K562 (cell line): ENCODE measurements around the gene CLHC1. TPM values are rescaled to one million over a fixed set of nuclear protein-coding genes. Genes with fewer than 3 reads are reported as not detected.

Experiments used
- BCOR ChIP-seq: fragments of 450-650 bp; IDR thresholded peaks from 2 replicates; pipeline ENCODE4 v1.6.1; 2016
- C11orf30 ChIP-seq: fragments of 450-650 bp; IDR thresholded peaks from 2 replicates; pipeline ENCODE4 v1.6.1; 2016; ENCODE audit warnings: low read depth, mild to moderate bottlenecking
- CTBP1 ChIP-seq: fragments of 450-650 bp; IDR thresholded peaks from 2 replicates; pipeline ENCODE4 v1.6.1; 2016; ENCODE audit warnings: borderline replicate concordance
- KLF1 ChIP-seq: fragments of 450-650 bp; IDR thresholded peaks from 2 replicates; pipeline ENCODE4 v1.6.1; 2016; ENCODE audit warnings: missing genetic modification characterization, missing compliant biosample characterization
- L3MBTL2 ChIP-seq: fragments of 450-650 bp; IDR thresholded peaks from 2 replicates; pipeline ENCODE4 v1.6.1; 2016; ENCODE audit warnings: mild to moderate bottlenecking, moderate library complexity
- MTA1 ChIP-seq: fragments of 450-650 bp; IDR thresholded peaks from 2 replicates; pipeline ENCODE4 v1.6.1; 2017; ENCODE audit warnings: borderline replicate concordance
- OTX1 ChIP-seq: fragments of 450-650 bp; formaldehyde crosslinking; IDR thresholded peaks from 2 replicates; pipeline ENCODE4 v1.4.0; 2022; ENCODE audit warnings: mild to moderate bottlenecking
- TEAD1 ChIP-seq, 2 experiments: fragments of 450-650 bp in 1 of 2; sonication (generic) in 1 of 2; formaldehyde crosslinking; IDR thresholded peaks; 2 replicates each; pipeline versions ENCODE4 v1.4.0 to v1.8.0; 2020 to 2022; ENCODE audit warnings: mild to moderate bottlenecking in 2 of 2, missing genetic modification reagents in 1 of 2
- TEAD4 ChIP-seq, 2 experiments: sonication (generic) in 1 of 2; formaldehyde crosslinking in 1 of 2; IDR thresholded peaks; 2 replicates each; pipeline versions ENCODE4 v1.6.1 to v1.8.0; 2012 to 2022; ENCODE audit warnings: borderline replicate concordance in 1 of 2, inconsistent platforms in 1 of 2, low read length in 1 of 2, mild to moderate bottlenecking in 1 of 2, missing genetic modification reagents in 1 of 2
- ZC3H4 ChIP-seq: sonication (generic); formaldehyde crosslinking; IDR thresholded peaks from 2 replicates; pipeline ENCODE4 v1.9.0; 2021; ENCODE audit warnings: missing genetic modification reagents, borderline replicate concordance
- ZSCAN32 ChIP-seq: fragments of 450-650 bp; formaldehyde crosslinking; IDR thresholded peaks from 2 replicates; pipeline ENCODE4 v1.4.0; 2020; ENCODE audit warnings: mild to moderate bottlenecking, moderate library complexity
- polyA plus RNA-seq, 8 experiments: library from polyadenylated mRNA; depleted of rRNA in 4 of 8; stranded (reverse) in 5 of 8; unstranded in 3 of 8; fragments of >200 nt; fragmentation: Nextera tagmentation in 2 of 8; fragmentation: Illumina TruSeq in 1 of 8; extraction: Ambion mirVana in 2 of 8; extraction: Trizol in 1 of 8; gene quantifications; 2 replicates each; pipeline versions ENCODE4 v1.2.1 to v1.2.3, GENCODE V29; 2011 to 2014; ENCODE audit warnings: inconsistent platforms in 1 of 8, missing spikeins in 1 of 8
- total RNA-seq, 7 experiments: library from RNA; depleted of rRNA in 6 of 7; stranded (reverse); fragments of >200 nt in 6 of 7; fragmentation: Illumina TruSeq in 2 of 7; extraction: Trizol in 2 of 7; gene quantifications; 2 replicates each; pipeline versions ENCODE4 v1.2.1 to v1.2.3, GENCODE V29; 2011 to 2021; ENCODE audit warnings: low replicate concordance in 1 of 7
- TF ChIP-seq, protein P1 (sequence below): fragments of 250-450 bp; sonication (Bioruptor Pico); IDR thresholded peaks from 2 replicates; pipeline ENCODE4 v1.5.0; 2021; ENCODE audit warnings: mild to moderate bottlenecking, moderate library complexity
- TF ChIP-seq, protein P2 (sequence below): fragments of 450-650 bp; formaldehyde crosslinking; IDR thresholded peaks from 2 replicates; pipeline ENCODE4 v1.4.0; 2020; ENCODE audit warnings: mild to moderate bottlenecking, moderate library complexity
- TF ChIP-seq, protein P3 (sequence below): sonication (generic); formaldehyde crosslinking; IDR thresholded peaks from 2 replicates; pipeline ENCODE4 v1.8.0; 2023; ENCODE audit warnings: mild to moderate bottlenecking, missing genetic modification reagents
- TF ChIP-seq, protein P4 (sequence below): IDR thresholded peaks from 2 replicates; pipeline ENCODE4 v1.6.1; 2011; ENCODE audit not compliant: insufficient read length; ENCODE audit errors: extremely low read depth
- TF ChIP-seq, protein P5 (sequence below): sonication (generic); formaldehyde crosslinking; IDR thresholded peaks from 2 replicates; pipeline ENCODE4 v1.8.1; 2022; ENCODE audit warnings: missing genetic modification reagents

Gene CLHC1
- total and polyA plus RNA-seq, 9 of the 15 experiments (the other 6 are each of a cell fraction or from before 2014, with no cell fraction given): 3.7 to 14.3 (median 8.6) TPM

DNA sequence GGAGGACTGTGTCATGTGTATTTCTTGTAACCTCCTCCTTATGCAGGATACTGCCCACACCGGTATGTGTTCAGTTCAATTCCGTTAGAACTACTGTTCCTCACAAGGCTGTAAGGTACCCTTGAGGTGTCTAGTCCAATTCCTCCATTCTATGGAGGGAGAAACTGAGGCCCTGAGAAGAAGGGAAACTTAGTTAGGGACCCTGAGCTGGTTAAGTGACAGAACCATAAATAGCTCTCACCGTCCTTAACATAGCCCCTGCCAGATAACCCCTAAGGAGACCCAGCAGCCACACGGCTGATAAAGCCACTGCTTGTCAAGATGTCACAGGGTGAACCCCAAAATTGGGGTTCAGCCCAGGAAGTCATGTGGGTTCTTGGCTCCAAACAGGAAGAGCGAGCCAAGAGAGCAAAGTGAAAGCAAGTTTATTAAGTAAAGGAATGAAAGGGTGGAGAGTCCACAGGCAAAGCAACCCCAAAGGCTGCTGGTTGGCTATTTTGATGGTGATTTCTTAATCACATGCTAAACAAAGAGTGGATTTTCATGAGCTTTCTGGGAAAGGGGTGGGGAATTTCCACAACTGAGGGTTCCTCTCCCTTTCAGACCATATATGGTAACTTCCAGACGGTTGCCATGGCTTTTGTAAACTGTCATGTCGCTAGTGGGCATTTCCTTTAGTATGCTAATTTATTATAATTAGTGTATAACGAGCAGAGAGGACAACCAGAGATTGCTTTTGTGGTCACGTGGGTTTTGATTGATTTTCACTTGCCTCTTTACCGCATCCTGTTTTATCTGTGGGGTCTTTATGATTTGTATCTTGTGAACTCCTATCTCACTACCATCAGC, 98.4 kb downstream of the CLHC1 start (continued):
- TF ChIP-seq ZSCAN32 (CRISPR knock-in tag): no peak
- no peak for TF ChIP-seq TEAD1 (CRISPR knock-in tag; IDR thresholded peaks at IDR 0.05)
- peak; percentile 86 for TF ChIP-seq KLF1
- no peak for TF ChIP-seq C11orf30
- TF ChIP-seq, protein P1, sequence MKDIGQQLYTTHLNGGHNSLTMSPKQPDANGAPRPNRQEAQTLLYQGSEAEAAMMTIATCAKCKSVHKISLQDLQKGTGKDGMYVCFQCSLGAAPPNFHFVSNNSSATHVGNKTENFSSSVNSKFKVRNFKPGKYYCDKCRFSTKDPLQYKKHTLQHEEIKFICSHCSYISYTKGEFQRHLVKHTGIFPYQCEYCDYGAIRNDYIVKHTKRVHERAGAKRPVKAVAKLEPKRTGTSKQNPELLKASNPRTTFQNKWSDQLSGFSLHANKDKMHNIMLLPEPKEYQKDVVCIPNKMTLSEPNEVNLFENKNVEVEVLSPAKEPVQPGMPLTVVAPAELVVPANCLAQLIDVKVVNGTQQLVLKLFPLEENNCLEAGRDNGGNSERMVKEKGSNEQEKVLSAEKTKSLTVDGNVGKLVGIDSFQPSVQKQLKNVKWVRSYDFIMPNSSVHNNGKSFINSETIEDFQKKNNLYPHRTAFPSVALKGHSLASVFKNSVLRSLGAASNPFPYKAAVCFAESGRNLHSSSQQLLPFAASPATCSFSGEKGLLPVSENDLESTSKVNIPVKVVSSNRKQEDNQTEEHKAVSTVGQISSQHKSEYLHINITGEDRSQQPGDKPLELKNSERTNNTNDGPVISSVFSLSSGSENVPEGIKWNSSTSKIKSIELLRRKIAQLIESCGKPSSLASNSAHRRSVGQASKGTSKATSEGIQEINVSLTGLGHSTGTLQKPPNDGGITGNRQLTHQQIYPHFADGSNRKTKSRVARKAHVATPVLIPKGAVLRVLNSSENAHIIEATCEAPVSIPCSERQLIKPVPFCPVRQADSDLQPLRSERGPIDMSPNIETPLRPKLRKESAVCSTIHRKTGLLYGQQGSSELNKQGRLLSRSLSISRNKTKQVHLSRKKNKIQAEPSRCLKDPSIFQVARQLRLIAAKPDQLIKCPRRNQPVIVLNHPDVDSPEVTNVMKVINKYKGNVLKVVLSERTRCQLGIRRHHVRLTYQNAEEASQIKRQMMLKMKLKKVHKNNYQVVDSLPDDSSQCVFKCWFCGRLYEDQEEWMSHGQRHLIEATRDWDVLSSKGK: no peak
- peak; percentile 59 for TF ChIP-seq L3MBTL2
- TF ChIP-seq TEAD4 (IDR thresholded peaks at IDR 0.05; ENCODE audit: low read length): peak; percentile 37; the same call in 1 of the 2 replicates
- TF ChIP-seq TEAD4 (CRISPR knock-in tag; IDR thresholded peaks at IDR 0.05; ENCODE audit: borderline replicate concordance): no peak
- no peak for TF ChIP-seq OTX1 (CRISPR knock-in tag)
- 0 out of 2 replicates have a peak, but pooled peaks have one; percentile 29 for TF ChIP-seq MTA1
- TF ChIP-seq, protein P2, sequence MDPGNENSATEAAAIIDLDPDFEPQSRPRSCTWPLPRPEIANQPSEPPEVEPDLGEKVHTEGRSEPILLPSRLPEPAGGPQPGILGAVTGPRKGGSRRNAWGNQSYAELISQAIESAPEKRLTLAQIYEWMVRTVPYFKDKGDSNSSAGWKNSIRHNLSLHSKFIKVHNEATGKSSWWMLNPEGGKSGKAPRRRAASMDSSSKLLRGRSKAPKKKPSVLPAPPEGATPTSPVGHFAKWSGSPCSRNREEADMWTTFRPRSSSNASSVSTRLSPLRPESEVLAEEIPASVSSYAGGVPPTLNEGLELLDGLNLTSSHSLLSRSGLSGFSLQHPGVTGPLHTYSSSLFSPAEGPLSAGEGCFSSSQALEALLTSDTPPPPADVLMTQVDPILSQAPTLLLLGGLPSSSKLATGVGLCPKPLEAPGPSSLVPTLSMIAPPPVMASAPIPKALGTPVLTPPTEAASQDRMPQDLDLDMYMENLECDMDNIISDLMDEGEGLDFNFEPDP (CRISPR knock-in tag): no peak
- TF ChIP-seq, protein P3, sequence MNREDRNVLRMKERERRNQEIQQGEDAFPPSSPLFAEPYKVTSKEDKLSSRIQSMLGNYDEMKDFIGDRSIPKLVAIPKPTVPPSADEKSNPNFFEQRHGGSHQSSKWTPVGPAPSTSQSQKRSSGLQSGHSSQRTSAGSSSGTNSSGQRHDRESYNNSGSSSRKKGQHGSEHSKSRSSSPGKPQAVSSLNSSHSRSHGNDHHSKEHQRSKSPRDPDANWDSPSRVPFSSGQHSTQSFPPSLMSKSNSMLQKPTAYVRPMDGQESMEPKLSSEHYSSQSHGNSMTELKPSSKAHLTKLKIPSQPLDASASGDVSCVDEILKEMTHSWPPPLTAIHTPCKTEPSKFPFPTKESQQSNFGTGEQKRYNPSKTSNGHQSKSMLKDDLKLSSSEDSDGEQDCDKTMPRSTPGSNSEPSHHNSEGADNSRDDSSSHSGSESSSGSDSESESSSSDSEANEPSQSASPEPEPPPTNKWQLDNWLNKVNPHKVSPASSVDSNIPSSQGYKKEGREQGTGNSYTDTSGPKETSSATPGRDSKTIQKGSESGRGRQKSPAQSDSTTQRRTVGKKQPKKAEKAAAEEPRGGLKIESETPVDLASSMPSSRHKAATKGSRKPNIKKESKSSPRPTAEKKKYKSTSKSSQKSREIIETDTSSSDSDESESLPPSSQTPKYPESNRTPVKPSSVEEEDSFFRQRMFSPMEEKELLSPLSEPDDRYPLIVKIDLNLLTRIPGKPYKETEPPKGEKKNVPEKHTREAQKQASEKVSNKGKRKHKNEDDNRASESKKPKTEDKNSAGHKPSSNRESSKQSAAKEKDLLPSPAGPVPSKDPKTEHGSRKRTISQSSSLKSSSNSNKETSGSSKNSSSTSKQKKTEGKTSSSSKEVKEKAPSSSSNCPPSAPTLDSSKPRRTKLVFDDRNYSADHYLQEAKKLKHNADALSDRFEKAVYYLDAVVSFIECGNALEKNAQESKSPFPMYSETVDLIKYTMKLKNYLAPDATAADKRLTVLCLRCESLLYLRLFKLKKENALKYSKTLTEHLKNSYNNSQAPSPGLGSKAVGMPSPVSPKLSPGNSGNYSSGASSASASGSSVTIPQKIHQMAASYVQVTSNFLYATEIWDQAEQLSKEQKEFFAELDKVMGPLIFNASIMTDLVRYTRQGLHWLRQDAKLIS: 0 out of 2 replicates have a peak, but pooled peaks have one; percentile 53
- 0 out of 2 replicates have a peak, but pooled peaks have one; percentile 22 for TF ChIP-seq CTBP1
- no peak for TF ChIP-seq ZC3H4 (CRISPR knock-in tag)
- TF ChIP-seq, protein P4, sequence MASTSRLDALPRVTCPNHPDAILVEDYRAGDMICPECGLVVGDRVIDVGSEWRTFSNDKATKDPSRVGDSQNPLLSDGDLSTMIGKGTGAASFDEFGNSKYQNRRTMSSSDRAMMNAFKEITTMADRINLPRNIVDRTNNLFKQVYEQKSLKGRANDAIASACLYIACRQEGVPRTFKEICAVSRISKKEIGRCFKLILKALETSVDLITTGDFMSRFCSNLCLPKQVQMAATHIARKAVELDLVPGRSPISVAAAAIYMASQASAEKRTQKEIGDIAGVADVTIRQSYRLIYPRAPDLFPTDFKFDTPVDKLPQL: no peak
- TF ChIP-seq BCOR: no peak
- TF ChIP-seq, protein P5, sequence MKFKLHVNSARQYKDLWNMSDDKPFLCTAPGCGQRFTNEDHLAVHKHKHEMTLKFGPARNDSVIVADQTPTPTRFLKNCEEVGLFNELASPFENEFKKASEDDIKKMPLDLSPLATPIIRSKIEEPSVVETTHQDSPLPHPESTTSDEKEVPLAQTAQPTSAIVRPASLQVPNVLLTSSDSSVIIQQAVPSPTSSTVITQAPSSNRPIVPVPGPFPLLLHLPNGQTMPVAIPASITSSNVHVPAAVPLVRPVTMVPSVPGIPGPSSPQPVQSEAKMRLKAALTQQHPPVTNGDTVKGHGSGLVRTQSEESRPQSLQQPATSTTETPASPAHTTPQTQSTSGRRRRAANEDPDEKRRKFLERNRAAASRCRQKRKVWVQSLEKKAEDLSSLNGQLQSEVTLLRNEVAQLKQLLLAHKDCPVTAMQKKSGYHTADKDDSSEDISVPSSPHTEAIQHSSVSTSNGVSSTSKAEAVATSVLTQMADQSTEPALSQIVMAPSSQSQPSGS (CRISPR knock-in tag): no peak
